ENCODE measurements around the gene GIPC1.

The GIPC1 gene

GRCh38 chr19:14432791-14433553, 63.0 kb downstream of the GIPC1 start, which contains the start of gene PKN1:
TSS of gene PKN1 (plus strand) at chr19:14433306. CDS start at chr19:14433522, 216 bp downstream.
- no peak for DNase-seq

GRCh38 chr19:14430712-14431111, 65.2 kb downstream of the GIPC1 start:
- no peak for DNase-seq

DNA sequence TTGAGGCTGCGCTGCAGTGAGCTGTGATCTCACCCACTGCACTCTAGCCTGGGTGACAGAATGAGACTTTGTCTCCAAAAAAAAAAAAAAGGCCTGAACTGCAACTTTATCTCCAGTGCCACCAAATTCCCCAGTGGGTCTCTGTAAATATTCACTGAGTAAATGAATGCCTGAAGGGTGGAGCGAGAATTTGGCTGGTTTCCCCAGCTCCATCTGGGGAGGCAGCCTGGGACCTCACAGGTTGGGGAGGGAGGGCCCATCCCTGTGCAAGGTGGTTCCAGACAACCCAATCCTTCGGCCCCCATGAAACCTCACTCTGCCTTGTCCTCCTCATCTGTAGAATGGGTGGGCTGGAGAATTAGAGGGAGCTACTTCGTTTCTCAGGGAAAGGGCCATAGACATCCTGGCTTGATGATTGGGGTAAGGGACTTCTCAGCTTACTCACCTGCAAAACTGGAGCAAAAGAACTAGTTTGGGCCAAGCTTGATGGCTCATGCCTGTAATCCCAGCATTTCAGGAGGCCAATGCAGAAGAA, 67.0 kb downstream of the GIPC1 start:
- no peak for DNase-seq
